Caco-2 (cell line): ENCODE measurements around the gene TIMM44. TPM values are rescaled to one million over a fixed set of nuclear protein-coding genes. Genes with fewer than 3 reads are reported as not detected.

Experiments used
- BruUV-seq: library from RNA; stranded (reverse); fragments of 400-500 nt; replicated peaks from 2 replicates; lab custom pipeline; 2021; lab: Mats Ljungman, UMichigan
- CTCF ChIA-PET: fragments of 300-600 bp; sonication (Branson Sonifier 250); formaldehyde crosslinking; loops from one replicate; lab custom pipeline; 2022; ENCODE audit warnings: antibody characterized with exemption; lab: Charles Lee
- POLR2A ChIA-PET: fragments of 300-600 bp; sonication (Branson Sonifier 250); formaldehyde crosslinking; loops from one replicate; lab custom pipeline; 2022; ENCODE audit warnings: antibody characterized with exemption; lab: Charles Lee
- DNase-seq, 2 experiments: peaks; one replicate each; pipeline versions ENCODE4 v3.0.0 to v3.0.0-alpha.2; 2020 to 2022
- H3K27me3 ChIP-seq: replicated peaks from 2 replicates; pipeline ENCODE4 v1.6.0; 2011; ENCODE audit warnings: low read length; ENCODE audit not compliant: control insufficient read depth, insufficient read depth
- H3K36me3 ChIP-seq: 2 replicates; pipeline ENCODE4 v1.5.1; 2011; ENCODE audit warnings: low read length; ENCODE audit not compliant: control insufficient read depth, insufficient read depth
- H3K4me1 ChIP-seq: fragments of 250-450 bp; sonication (Bioruptor Pico); 2 replicates; pipeline ENCODE4 v1.5.1; 2020; ENCODE audit warnings: mild to moderate bottlenecking
- H3K4me3 ChIP-seq: 2 replicates; pipeline ENCODE4 v1.5.1; 2011; ENCODE audit warnings: low read depth, mild to moderate bottlenecking, control low read depth, low read length
- H3K9me3 ChIP-seq: fragments of 250-450 bp; sonication (Bioruptor Pico); 2 replicates; pipeline ENCODE4 v1.5.1; 2020; ENCODE audit warnings: mild to moderate bottlenecking, moderate library complexity
- H3K27ac Mint-ChIP-seq: one replicate; pipeline ENCODE4 v1.8.0; 2022; ENCODE audit warnings: mixed read lengths; ENCODE audit not compliant: unreplicated experiment
- H3K27me3 Mint-ChIP-seq: one replicate; pipeline ENCODE4 v1.8.0; 2022; ENCODE audit warnings: mixed read lengths; ENCODE audit not compliant: insufficient read depth, unreplicated experiment
- H3K36me3 Mint-ChIP-seq: one replicate; pipeline ENCODE4 v1.8.0; 2022; ENCODE audit warnings: mild to moderate bottlenecking, mixed read lengths; ENCODE audit not compliant: insufficient read depth, unreplicated experiment
- H3K4me1 Mint-ChIP-seq: one replicate; pipeline ENCODE4 v1.8.0; 2022; ENCODE audit warnings: low read depth, mixed read lengths; ENCODE audit not compliant: unreplicated experiment
- H3K4me3 Mint-ChIP-seq: one replicate; pipeline ENCODE4 v1.8.0; 2022; ENCODE audit warnings: mild to moderate bottlenecking, moderate library complexity, mixed read lengths; ENCODE audit not compliant: unreplicated experiment
- H3K9me3 Mint-ChIP-seq: one replicate; pipeline ENCODE4 v1.8.0; 2022; ENCODE audit warnings: mixed read lengths; ENCODE audit not compliant: unreplicated experiment
- intact Hi-C: fragments of 100-400 bp; cut with micrococcal nuclease; formaldehyde crosslinking; loops from one replicate; pipeline ENCODE4 v1.10.0; 2022; ENCODE audit not compliant: unreplicated experiment
- total RNA-seq: library from RNA; stranded (reverse); gene quantifications from 2 replicates; pipeline ENCODE4 v1.2.3, GENCODE V29; 2022
- TF ChIP-seq, protein P1 (sequence below), 2 experiments: fragments of 200-600 bp in 1 of 2; IDR thresholded peaks; 1 replicate in 1 of 2; 2 replicates in 1 of 2; pipeline versions ENCODE4 v1.5.1 to v1.8.0; 2011 to 2022; ENCODE audit warnings: antibody characterized with exemption in 1 of 2, control low read depth in 1 of 2, inconsistent platforms in 1 of 2, low read depth in 1 of 2, low read length in 1 of 2, mild to moderate bottlenecking in 1 of 2, moderate library complexity in 1 of 2; ENCODE audit not compliant: insufficient read depth in 1 of 2, severe bottlenecking in 1 of 2, unreplicated experiment in 1 of 2

The TIMM44 gene
- total RNA-seq, 1 experiment from 2014 or later: 129 TPM

DNA sequence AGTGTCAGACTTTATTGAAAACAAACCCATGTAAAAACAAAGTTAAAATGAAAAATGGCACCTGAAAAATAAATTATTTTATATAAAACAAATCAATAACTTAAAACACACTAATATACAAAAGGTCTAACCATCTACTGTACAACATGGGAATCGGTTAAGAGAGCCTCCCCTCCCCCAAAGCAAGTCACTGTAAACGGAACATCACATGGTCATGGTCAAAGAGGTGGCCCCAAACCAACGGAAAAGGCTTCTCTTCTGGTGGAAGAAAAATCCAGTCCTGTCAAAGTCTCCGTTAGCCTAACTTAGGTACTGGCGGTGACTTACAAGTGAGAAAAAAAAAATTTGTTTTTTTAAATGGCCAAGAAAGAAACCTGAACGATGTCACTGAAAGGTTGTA lies 15.7 kb upstream of the TIMM44 start:
- Mint-ChIP-seq H3K4me3 (no peak overlapping the region), H3K27me3 (no peaks in the 10 kb centered on the region), H3K27ac (no peak overlapping the region), H3K36me3 (peaks cover 71% of the 10 kb centered on the region), H3K9me3 (no peaks in the 10 kb centered on the region), H3K4me1 (peaks cover 8% of the 10 kb centered on the region)
- ChIA-PET CTCF (no interaction called here), POLR2A (no interaction called here)
- Histone ChIP-seq H3K36me3 (no peaks in the 10 kb centered on the region; the same call in none of the 2 replicates), H3K4me1 (0 out of 2 replicates have a peak, but pooled peaks cover 7% of the 10 kb centered on the region), H3K9me3 (no peaks in the 10 kb centered on the region), H3K4me3 (no peak overlapping the region), H3K27me3 (no peaks in the 10 kb centered on the region)
- intact Hi-C loops: no loop called here
- BruUV-seq: no TSS peak
- no peak for DNase-seq
- TF ChIP-seq, protein P1, sequence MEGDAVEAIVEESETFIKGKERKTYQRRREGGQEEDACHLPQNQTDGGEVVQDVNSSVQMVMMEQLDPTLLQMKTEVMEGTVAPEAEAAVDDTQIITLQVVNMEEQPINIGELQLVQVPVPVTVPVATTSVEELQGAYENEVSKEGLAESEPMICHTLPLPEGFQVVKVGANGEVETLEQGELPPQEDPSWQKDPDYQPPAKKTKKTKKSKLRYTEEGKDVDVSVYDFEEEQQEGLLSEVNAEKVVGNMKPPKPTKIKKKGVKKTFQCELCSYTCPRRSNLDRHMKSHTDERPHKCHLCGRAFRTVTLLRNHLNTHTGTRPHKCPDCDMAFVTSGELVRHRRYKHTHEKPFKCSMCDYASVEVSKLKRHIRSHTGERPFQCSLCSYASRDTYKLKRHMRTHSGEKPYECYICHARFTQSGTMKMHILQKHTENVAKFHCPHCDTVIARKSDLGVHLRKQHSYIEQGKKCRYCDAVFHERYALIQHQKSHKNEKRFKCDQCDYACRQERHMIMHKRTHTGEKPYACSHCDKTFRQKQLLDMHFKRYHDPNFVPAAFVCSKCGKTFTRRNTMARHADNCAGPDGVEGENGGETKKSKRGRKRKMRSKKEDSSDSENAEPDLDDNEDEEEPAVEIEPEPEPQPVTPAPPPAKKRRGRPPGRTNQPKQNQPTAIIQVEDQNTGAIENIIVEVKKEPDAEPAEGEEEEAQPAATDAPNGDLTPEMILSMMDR (IDR thresholded peaks at IDR 0.05; ENCODE audit: insufficient read depth in 1 of 2, low read depth in 1 of 2, low read length in 1 of 2, severe bottlenecking in 1 of 2, unreplicated experiment in 1 of 2): no peak

DNA sequence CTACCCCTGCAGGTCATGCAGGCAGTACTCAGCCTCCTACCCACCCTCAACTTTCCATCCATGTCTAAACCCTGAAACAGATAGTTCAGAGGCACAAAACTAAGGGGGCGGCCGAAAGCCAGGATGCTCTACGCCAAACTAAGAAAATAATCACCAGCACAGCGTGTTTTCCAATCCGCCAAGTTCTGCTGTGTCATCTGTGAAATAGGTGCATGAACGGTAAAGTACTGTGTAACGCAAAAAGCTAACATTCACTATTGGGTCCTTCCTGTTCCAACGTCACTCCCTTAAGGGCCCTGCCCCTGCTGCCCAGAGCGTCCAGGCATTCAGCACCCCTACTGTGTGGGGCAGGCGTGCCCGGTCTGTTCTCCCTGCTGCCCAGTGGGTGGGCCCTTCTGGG lies 12.2 kb upstream of the TIMM44 start:
- BruUV-seq: no TSS peak
- DNase-seq: no peak
- Mint-ChIP-seq H3K4me3 (no peak overlapping the region), H3K27ac (no peak overlapping the region), H3K27me3 (no peaks in the 10 kb centered on the region), H3K36me3 (peaks cover 47% of the 10 kb centered on the region), H3K4me1 (peaks cover 11% of the 10 kb centered on the region), H3K9me3 (no peaks in the 10 kb centered on the region)
- intact Hi-C loops: no loop called here
- H3K36me3 ChIP-seq: no peaks in the 10 kb centered on the region; the same call in none of the 2 replicates
- H3K9me3 ChIP-seq: no peaks in the 10 kb centered on the region
- CTCF ChIA-PET: interaction anchor here (0.6 kb wide), 1 partner anchor 296 kb away, joined by 9 read pairs; no protein-coding TSS in a partner anchor
- POLR2A ChIA-PET: no interaction called here
- H3K4me1 ChIP-seq: no peaks in the 10 kb centered on the region; the same call in 1 of the 2 replicates
- H3K27me3 ChIP-seq: no peaks in the 10 kb centered on the region
- TF ChIP-seq, protein P1 (IDR thresholded peaks at IDR 0.05; ENCODE audit: insufficient read depth in 1 of 2, low read depth in 1 of 2, low read length in 1 of 2, severe bottlenecking in 1 of 2, unreplicated experiment in 1 of 2): no peak
- no peak overlapping the region for H3K4me3 ChIP-seq

DNA sequence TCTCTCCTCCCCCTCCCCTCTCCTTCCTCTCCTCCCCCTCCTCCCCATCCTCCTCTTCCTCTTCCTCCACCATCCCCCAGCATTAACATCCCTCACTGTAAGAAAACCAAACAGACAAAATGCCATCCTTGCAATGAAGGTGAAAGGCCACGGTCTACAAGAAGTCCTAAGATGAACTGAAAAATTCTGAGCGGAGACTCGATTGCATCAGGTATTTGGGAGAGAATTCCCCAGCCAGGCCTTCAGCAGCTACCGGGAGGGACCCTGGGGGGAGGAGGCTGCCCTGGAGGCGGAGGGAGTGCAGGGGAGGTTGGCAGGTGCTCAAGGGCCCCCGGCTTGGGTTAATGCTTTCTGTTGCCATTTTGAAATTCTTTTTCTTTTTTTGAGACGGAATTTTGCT lies 10.1 kb upstream of the TIMM44 start:
- Mint-ChIP-seq H3K4me3 (peak overlapping the region; percentile 8), H3K4me1 (peaks cover 11% of the 10 kb centered on the region), H3K36me3 (peaks cover 34% of the 10 kb centered on the region), H3K27ac (peak overlapping the region; percentile 60), H3K27me3 (no peaks in the 10 kb centered on the region), H3K9me3 (no peaks in the 10 kb centered on the region)
- Histone ChIP-seq H3K9me3 (no peaks in the 10 kb centered on the region), H3K4me1 (no peaks in the 10 kb centered on the region; the same call in 1 of the 2 replicates), H3K4me3 (no peak overlapping the region), H3K36me3 (no peaks in the 10 kb centered on the region; the same call in 1 of the 2 replicates), H3K27me3 (no peaks in the 10 kb centered on the region)
- DNase-seq: no peak
- TF ChIP-seq, protein P1 (IDR thresholded peaks at IDR 0.05; ENCODE audit: insufficient read depth in 1 of 2, low read depth in 1 of 2, low read length in 1 of 2, severe bottlenecking in 1 of 2, unreplicated experiment in 1 of 2): no peak
- CTCF ChIA-PET: no interaction called here
- intact Hi-C loops: no loop called here
- BruUV-seq: no TSS peak
- POLR2A ChIA-PET: no interaction called here
